ENCODE data around the gene MRPL24. TPM values are rescaled to one million over a fixed set of nuclear protein-coding genes. Genes with fewer than 3 reads are reported as not detected.
A peak's percentile ranks its signal among the peaks of the same experiment; 100 is the strongest.

The MRPL24 gene
- total and polyA plus RNA-seq, 9 of the 15 experiments (the other 6 are each of a cell fraction or from before 2014, with no cell fraction given): 74.3 to 267 (median 113) TPM

- TF ChIP-seq NR2C2 (CRISPR knock-in tag; IDR thresholded peaks at IDR 0.05) (peak; percentile 9; the same call in 1 of the 2 replicates), NR2C2 (tag; IDR thresholded peaks at IDR 0.05) (no peak), SOX6 (IDR thresholded peaks at IDR 0.05) (no peak), KDM4B (IDR thresholded peaks at IDR 0.05; ENCODE audit: borderline replicate concordance in 2 of 2, low read depth in 1 of 2) (peak in 1 of 2 experiments; percentile 5; a peak in 1 of 4 replicates), CXXC5 (CRISPR knock-in tag; IDR thresholded peaks at IDR 0.05) (peak; percentile 89), HMBOX1 (IDR thresholded peaks at IDR 0.05) (no peak), KHSRP (IDR thresholded peaks at IDR 0.05) (no peak), USF2 (CRISPR knock-in tag; IDR thresholded peaks at IDR 0.05) (peak; percentile 75), ZBTB8A (IDR thresholded peaks at IDR 0.05; ENCODE audit: partially characterized antibody) (no peak), BRD9 (IDR thresholded peaks at IDR 0.05; ENCODE audit: low read depth, partially characterized antibody) (no peak), MEF2A (IDR thresholded peaks at IDR 0.05; ENCODE audit: control insufficient read depth, low read depth, low read length) (no peak; the same call in 1 of the 2 replicates), ZBTB40 (IDR thresholded peaks at IDR 0.05) (peak; percentile 50; the same call in 1 of the 2 replicates), ZBTB40 (CRISPR knock-in tag; IDR thresholded peaks at IDR 0.05) (no peak), RAD51 (IDR thresholded peaks at IDR 0.05; ENCODE audit: borderline replicate concordance, low read depth) (peak; percentile 42; the same call in 1 of the 2 replicates), PHB (CRISPR knock-in tag; IDR thresholded peaks at IDR 0.05) (no peak), POLR2B (IDR thresholded peaks at IDR 0.05; ENCODE audit: low read depth, partially characterized antibody) (no peak)
Measured at GRCh38 chr1:156751757-156752481, 11.0 kb upstream of the MRPL24 start (continued).
